HG03280 (cell line): ENCODE data around the gene INTS15.

Source experiments
- ATAC-seq: cut with Tn5 transposase; IDR thresholded peaks from one replicate; pipeline ENCODE4 v1.9.1; 2021; ENCODE audit warnings: mild to moderate bottlenecking, moderate library complexity; ENCODE audit not compliant: unreplicated experiment

Gene INTS15

GRCh38 chr7:6642239-6642839 is 52.5 kb downstream of the INTS15 start:
- ATAC-seq = no peak

GRCh38 chr7:6642861-6643640 is 53.2 kb downstream of the INTS15 start:
- ATAC-seq = no peak

GRCh38 chr7:6643915-6644625 is 54.2 kb downstream of the INTS15 start:
- no peak for ATAC-seq

GRCh38 chr7:6644728-6645127 is 54.9 kb downstream of the INTS15 start:
- ATAC-seq = no peak

GRCh38 chr7:6646465-6646864 is 56.6 kb downstream of the INTS15 start:
- no peak for ATAC-seq

- no peak for ATAC-seq
Observed at GRCh38 chr7:6647080-6647479, 57.3 kb downstream of the INTS15 start.

GRCh38 chr7:6647541-6647940 is 57.7 kb downstream of the INTS15 start:
- no peak for ATAC-seq

- no peak for ATAC-seq
Observed at GRCh38 chr7:6648066-6648814, 58.4 kb downstream of the INTS15 start.

- no peak for ATAC-seq
Observed at GRCh38 chr7:6648815-6649104, 58.9 kb downstream of the INTS15 start.

GRCh38 chr7:6649241-6649961 is 59.6 kb downstream of the INTS15 start:
- ATAC-seq = no peak

GRCh38 chr7:6650086-6650485 is 60.3 kb downstream of the INTS15 start:
- no peak for ATAC-seq

- no peak for ATAC-seq
Observed at GRCh38 chr7:6650521-6651011, 60.7 kb downstream of the INTS15 start.

GRCh38 chr7:6651851-6652445 is 62.1 kb downstream of the INTS15 start:
- ATAC-seq = no peak

GRCh38 chr7:6652446-6653011 is 62.7 kb downstream of the INTS15 start:
- no peak for ATAC-seq

- no peak for ATAC-seq
Observed at GRCh38 chr7:6653071-6654003, 63.5 kb downstream of the INTS15 start.

GRCh38 chr7:6654113-6654841 is 64.5 kb downstream of the INTS15 start:
- ATAC-seq = no peak

GRCh38 chr7:6654842-6655610 is 65.2 kb downstream of the INTS15 start:
- no peak for ATAC-seq
